ENCODE data around the gene CCDC51.
A peak's percentile ranks its signal among the peaks of the same experiment; 100 is the strongest.
"Not testable (repeated sequence)": the region's sequence is repeated elsewhere in the genome, so short reads cannot be mapped to it uniquely, and the experiment has no call there.

Gene CCDC51

DNA sequence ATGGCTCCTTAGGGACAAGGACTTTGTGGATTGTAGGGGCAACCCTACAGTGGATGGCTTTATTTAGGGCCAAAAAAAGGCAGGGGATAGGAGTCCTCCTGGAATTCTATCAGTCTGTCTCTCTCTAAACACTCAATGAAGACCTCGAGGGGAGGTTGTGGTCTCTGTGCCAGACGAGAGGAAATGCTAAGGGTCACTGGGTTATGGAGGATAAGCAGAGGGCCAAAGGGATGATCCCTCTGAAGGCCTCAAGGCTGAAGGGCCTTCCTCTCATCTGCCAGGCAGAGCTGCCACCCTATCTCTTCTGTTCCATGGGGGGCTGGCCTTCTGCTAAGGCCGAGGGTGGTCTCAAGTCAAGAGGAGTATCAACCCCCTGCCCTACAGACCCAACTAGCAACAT, 37.0 kb downstream of the CCDC51 start:
- no peak for DNase-seq (ENCODE audit: low read depth in 2 of 2)
- H3K4me3 ChIP-seq (replicated peaks in 1 of 2; ENCODE audit: low read depth in 2 of 2, low read length in 2 of 2): no peak overlapping the region
- TF ChIP-seq, protein P1, sequence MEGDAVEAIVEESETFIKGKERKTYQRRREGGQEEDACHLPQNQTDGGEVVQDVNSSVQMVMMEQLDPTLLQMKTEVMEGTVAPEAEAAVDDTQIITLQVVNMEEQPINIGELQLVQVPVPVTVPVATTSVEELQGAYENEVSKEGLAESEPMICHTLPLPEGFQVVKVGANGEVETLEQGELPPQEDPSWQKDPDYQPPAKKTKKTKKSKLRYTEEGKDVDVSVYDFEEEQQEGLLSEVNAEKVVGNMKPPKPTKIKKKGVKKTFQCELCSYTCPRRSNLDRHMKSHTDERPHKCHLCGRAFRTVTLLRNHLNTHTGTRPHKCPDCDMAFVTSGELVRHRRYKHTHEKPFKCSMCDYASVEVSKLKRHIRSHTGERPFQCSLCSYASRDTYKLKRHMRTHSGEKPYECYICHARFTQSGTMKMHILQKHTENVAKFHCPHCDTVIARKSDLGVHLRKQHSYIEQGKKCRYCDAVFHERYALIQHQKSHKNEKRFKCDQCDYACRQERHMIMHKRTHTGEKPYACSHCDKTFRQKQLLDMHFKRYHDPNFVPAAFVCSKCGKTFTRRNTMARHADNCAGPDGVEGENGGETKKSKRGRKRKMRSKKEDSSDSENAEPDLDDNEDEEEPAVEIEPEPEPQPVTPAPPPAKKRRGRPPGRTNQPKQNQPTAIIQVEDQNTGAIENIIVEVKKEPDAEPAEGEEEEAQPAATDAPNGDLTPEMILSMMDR (IDR thresholded peaks at IDR 0.05; ENCODE audit: low read depth, low read length): no peak

DNA sequence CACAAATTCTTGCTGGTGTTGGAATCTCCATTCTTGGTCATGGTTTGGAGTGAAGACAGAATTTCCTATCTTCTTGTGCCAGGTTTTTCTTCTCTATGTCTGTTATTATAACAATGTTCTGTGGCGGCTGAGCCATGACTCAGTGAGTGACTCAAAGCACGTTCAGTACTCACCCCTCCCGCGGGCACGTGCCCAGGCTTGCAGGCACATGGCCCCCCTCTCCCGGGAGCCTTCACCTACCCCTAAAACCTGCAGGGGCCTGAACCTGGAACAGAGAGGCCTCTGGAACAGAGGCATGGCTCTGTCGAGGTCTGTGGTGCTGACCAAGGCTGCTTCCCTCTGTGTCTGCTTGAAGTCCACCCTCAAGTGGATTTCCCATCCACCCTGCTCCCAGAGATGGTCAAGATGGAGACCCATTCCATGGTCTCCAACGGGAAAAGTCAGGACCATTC, 37.6 kb downstream of the CCDC51 start:
- peak; percentile 89 to 93 for DNase-seq (ENCODE audit: low read depth in 2 of 2)
- H3K4me3 ChIP-seq (replicated peaks in 1 of 2; ENCODE audit: low read depth in 2 of 2, low read length in 2 of 2): no peak overlapping the region
- TF ChIP-seq, protein P1 (IDR thresholded peaks at IDR 0.05; ENCODE audit: low read depth, low read length): no peak

DNA sequence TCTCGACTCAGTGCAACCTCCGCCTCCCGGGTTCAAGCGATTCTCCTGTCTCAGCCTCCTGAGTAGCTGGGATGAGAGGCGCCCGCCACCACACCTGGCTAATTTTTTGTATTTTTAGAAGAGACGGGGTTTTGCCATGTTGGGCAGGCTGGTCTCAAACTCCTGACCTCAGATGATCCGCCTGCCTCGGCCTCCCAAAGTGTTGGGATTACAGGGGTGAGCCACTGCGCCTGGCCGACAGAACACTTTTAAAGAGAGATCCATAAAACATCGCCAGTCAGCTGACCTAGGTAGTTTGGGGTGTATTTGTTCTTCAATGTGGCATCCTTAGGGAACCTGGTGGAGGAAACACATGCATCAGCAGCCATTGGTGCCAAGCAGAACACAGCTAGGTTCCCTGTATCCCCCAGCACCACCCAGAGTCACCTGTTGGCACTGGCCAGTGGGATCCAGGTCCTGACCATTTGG, 38.5 kb downstream of the CCDC51 start:
- H3K4me3 ChIP-seq (replicated peaks in 1 of 2; ENCODE audit: low read depth in 2 of 2, low read length in 2 of 2); DNase-seq (ENCODE audit: low read depth in 2 of 2): not testable (repeated sequence)

DNA sequence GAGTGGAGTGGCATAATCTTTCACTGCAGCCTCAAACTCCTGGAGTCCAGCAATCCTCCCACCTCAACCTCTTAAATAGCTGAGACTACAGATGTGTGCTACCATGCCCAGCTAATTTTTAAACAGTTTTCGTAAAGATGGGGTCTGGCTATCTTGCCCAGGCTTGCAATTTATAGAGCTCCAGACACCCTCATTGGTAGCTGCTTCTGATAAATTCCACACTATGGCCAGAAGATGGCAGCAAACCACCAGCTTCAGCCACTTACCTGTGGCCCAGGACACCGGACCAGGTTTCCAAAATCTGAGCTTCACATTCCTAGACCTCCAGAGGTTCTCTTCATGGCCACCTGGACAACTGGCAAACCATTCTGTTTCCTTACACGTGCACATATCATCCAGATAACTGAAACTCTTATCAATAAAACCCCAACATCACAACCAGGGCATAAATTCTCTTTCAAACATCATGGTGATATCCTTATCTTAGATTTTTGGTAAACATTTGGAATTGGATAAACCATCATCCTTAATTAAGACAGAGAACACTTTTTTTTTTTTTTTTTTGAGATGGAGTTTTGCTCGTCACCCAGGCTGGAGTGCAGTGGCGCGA, 39.0 kb downstream of the CCDC51 start:
- peak; percentile 70 to 73 for DNase-seq (ENCODE audit: low read depth in 2 of 2)
- TF ChIP-seq, protein P1 (IDR thresholded peaks at IDR 0.05; ENCODE audit: low read depth, low read length): peak; percentile 77
- H3K4me3 ChIP-seq (replicated peaks in 1 of 2; ENCODE audit: low read depth in 2 of 2, low read length in 2 of 2): no peak overlapping the region

DNA sequence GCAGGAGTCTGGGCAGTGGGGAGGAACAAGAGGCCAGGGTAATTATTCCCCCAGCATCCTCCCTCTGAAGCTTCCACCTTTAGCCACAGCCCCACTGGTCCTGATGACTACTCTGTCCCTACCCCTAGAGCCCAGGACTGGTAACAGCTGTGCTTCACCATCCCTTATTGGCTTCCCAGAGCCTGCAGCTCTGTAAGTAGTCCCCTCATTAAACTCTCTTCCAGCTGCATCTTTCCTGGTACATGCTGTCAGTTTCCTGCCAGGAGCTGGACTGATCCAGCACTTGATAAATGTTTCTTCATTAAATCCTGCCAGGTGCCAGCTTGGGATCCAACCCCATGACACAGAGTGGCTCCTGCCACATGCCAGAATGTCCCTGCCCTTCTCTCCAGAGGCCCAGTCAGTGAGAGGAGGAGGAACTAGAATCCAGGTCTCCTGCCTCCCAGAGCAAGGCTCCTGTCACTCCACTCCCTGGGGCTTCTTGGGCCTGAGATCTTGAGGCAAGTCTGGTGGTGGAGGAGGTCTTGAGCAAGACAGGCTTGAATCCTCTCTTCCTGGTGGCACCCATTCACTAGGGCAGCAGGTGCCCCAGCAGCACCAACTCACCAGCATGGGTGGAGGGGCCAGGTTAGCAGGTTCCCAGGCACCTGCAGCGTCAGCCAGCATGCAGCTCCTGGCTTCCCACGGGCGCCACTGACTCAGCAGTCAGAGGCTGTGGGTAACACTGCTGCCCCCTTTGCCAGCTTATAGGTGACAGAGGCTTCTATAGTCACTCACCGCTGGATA, 40.3 kb downstream of the CCDC51 start:
- TF ChIP-seq, protein P1 (IDR thresholded peaks at IDR 0.05; ENCODE audit: low read depth, low read length): no peak
- no peak overlapping the region for H3K4me3 ChIP-seq (replicated peaks in 1 of 2; ENCODE audit: low read depth in 2 of 2, low read length in 2 of 2)
- no peak for DNase-seq (ENCODE audit: low read depth in 2 of 2)

DNA sequence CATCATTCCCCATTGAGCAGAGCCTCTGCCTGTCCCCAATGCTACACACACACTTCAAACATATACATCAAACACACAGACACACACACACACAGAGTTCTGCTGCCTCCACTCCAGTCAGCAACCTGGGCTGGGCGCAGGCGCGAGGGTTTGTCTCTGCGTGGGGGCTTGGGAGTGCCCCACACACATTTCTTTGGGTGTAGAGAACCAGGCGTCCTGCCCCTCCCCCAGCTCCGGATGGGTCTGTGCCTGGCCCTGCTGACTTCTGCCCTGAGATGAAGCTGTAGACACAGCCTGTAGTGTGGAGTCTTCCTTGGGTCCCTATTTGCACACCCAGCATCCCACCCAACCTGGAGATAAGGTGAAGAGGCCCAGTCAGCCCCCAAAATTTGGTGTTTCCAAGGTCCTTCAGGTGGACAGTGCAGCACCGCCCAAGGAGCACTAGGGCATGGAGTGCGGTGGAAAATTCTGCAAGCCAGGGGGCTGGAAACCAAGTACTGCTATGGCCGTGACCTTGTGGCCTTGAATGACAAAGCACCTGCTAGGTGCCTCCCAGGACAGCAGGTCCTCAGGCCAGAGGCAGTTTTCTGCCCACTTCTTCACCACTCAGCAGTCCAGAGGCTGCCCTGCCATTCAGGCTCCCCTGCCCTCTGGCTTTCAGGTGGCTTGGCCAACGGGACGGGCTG, 41.1 kb downstream of the CCDC51 start:
- DNase-seq (ENCODE audit: low read depth in 2 of 2): no peak
- TF ChIP-seq, protein P1 (IDR thresholded peaks at IDR 0.05; ENCODE audit: low read depth, low read length): no peak
- no peak overlapping the region for H3K4me3 ChIP-seq (replicated peaks in 1 of 2; ENCODE audit: low read depth in 2 of 2, low read length in 2 of 2)
